Left renal pelvis (tissue), 4 donors: ENCODE data around the gene VAMP2. TPM values are rescaled to one million over a fixed set of nuclear protein-coding genes. Genes with fewer than 3 reads are reported as not detected.

ENCODE experiments used
- DNase-seq, 4 donors: peaks; one replicate each; pipeline ENCODE4 v3.0.0-alpha.2; 2013; ENCODE audit warnings: low read depth in 4 of 4, low spot score in 3 of 4
- polyA plus RNA-seq, 4 donors: library from polyadenylated mRNA; unstranded; fragments of 120-200 nt; gene quantifications; one replicate each; pipeline ENCODE4 v1.2.1, GENCODE V29; 2013; ENCODE audit not compliant: insufficient read length in 4 of 4

The VAMP2 gene
- polyA plus RNA-seq, 4 donors, result 108 to 140 (median 118) TPM

DNA sequence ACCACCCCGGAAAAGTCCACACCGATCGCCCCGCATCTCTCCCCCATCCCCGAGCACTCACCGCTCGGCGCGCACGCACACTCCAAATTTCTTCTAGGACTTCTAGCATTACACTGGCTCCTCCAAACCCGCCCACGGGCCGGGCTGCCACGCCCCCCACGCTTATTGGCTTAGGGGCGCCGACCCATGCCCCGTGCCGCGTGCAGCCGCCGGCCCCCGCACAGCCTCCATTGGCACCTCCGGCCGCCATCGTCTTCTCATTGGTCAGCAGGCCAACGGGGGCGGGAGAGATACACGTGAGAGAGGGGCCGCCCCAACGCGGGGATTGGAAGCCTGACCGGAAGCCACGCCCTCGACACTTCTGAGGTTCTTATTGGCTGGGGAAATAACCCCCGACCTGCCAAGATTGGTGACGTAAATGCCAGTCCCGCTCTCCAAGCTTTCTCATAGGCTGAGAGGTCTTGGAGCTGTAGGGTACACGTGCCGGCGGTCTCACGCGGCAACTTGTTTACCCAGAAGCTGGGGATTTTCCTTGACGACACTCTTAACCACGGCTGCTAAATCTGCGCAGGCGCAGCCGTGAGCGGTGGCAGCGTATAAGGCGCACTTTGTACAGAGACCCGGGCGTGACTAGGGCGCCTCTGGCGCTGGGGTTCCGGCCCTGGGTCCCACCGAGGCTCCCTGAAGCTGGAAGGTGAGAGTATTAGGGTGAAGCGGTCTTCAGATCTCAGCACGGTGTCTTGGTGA, 6.3 kb downstream of the VAMP2 start:
- peak; percentile 99 to 100 (median 100) for DNase-seq

DNA sequence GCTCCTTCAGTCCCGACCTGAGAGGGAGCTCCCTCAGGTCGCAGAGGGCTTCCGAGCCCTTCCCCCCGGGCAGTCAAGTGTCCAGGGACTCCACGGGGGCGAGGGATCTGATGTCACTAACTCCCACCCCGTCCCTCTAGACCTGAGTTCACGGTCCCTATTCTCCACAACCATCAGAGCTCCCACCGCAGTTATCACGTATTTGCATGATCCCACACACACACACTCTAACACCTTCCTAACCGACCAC, 6.8 kb downstream of the VAMP2 start:
- DNase-seq, result no peak

DNA sequence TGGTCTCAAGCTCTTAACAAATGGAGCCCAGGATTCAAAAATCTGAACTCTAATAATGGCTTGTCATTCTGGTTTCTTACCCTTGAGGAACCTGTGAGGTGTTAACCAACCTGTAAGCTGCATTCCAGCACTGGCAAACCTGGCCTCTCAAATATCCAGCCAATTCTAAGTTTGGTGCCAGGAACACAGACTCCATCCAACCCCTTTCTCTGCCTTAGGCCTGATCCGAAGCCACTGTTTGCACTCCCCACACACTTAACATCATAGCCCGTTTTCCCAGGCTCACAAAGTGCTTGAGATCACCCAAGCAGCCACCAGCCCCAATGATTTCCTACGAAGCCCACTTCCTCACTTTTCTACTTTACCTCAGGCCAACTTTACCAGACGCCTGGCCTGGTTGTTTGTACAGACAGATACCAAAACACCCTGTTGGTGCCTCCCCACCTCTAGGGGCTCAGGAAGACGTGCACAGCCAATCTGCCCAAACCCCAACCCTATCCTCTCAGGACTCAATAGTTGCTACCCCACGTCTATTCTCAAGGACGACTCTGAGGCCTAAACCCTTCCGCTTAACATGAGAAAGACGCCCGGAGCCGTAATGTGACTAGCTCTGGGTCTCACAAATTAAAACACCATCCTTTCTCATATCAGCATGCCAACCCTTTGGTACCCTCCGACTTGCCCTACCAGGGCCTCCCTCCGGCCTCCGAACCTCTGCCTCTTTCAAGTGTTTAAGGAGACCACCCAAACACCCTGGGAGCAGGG, 7.3 kb downstream of the VAMP2 start:
- no peak for DNase-seq

- DNase-seq, result no peak
These were observed 8.1 kb downstream of the VAMP2 start for GRCh38 chr17:8154608-8155155.

- peak; percentile 91 to 93 (median 92) for DNase-seq
These were observed 8.7 kb downstream of the VAMP2 start for GRCh38 chr17:8153957-8154607.

- no peak for DNase-seq
These were observed 9.2 kb downstream of the VAMP2 start for GRCh38 chr17:8153525-8153956.

DNA sequence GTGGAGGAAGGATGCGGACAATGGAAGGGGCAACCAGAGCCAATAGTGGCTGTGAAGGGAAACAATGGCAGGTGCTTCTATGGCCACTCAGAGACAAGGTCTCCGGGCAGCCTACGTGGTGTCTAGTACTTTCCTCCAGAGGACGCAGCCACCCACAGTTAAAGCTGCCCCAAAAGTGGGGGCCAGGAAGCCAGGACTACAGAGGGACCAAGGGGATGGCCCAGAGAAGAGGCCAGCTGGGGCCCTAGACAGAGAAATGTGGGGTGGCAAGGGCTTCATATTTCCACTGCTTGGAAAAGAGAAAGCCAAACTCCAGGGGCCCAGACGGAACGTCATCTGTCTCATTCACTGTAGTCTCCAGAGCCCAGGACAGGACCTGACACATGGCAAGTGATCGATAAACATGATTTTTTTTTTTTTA, 9.7 kb downstream of the VAMP2 start:
- DNase-seq, result no peak

DNA sequence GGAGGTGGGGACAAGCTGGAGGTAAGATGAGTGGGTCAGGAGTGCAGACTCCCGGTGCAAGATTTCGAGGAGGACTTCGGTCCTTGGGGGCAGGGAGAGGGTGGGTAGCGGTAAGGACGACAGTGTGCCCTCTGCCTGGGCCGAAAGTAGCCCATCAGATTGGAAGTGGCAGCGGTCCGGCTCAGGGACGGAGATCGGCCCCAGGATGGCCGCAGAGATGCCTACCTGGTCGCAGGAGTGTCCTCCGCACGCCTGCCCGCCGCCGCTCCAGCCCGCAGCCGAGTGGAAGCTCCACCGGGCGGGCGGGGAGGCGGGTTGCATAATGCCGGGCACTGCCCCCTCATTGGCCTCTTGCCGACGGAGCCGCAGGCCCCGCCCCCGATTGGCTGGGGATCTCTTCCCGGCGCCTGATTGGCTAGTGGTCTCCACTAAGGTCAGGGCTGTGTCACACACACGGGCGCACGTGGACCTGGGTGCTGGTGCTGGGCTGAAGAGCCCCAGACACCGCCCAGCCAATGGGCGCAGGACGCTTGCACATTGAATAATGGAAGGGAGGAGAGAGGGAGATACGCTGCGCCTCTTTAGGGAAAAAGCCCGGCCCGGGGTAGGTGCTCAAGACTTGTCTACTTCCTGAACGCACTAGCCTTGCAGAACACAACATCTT, 10.5 kb downstream of the VAMP2 start, which contains the start of gene PER1:
Gene PER1, minus strand, starts transcription at position 293 of the 664 bp plus-strand sequence. CDS start 1,698 bp downstream, outside the sequence.
- peak in 1 of 4 donors; percentile 81 for DNase-seq

GRCh38 chr17:8151641-8152111, 11.1 kb downstream of the VAMP2 start:
- no peak for DNase-seq

GRCh38 chr17:8151120-8151640, 11.6 kb downstream of the VAMP2 start:
- peak in 2 of 4 donors; percentile 82 to 86 for DNase-seq

- no peak for DNase-seq
These were observed 12.3 kb downstream of the VAMP2 start for GRCh38 chr17:8150194-8151119.

- DNase-seq, result no peak
These were observed 13.1 kb downstream of the VAMP2 start for GRCh38 chr17:8149419-8150193.

GRCh38 chr17:8148560-8148959, 14.2 kb downstream of the VAMP2 start:
- no peak for DNase-seq

GRCh38 chr17:8147805-8148404, 14.8 kb downstream of the VAMP2 start:
- no peak for DNase-seq

DNA sequence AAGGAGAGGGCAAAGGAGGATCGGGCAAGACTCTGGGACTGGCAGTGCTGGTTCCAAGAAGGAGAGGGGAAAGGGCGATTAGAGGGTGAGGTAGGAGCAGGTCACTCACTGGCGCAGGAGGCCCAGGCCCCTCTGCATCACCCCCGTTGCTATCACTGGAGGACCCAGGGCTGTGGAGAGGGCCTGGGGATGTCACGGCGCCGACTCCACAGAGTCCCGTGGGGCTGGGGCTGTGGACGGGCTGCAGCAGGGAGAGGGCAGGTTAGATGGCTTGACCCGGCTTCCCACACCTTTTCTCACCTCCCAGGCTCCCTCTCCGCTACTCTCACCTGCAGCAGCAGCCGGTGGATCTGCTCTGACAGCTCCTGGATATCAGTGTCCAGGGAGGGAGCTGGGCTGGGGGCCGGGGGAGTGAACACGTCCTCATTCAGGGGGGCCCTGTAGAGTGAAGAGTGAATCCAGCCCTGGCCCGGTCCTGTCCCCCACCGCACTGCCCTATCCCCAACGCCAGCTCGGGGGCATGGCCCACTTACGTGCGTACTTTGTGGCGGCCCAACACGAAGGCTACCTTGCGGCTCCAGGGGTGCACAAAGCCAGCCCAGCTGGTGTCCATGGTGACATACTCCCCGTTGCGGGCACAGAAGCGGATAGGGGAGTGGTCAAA, 15.5 kb downstream of the VAMP2 start:
- no peak for DNase-seq

GRCh38 chr17:8146381-8147140, 16.2 kb downstream of the VAMP2 start:
- no peak for DNase-seq

DNA sequence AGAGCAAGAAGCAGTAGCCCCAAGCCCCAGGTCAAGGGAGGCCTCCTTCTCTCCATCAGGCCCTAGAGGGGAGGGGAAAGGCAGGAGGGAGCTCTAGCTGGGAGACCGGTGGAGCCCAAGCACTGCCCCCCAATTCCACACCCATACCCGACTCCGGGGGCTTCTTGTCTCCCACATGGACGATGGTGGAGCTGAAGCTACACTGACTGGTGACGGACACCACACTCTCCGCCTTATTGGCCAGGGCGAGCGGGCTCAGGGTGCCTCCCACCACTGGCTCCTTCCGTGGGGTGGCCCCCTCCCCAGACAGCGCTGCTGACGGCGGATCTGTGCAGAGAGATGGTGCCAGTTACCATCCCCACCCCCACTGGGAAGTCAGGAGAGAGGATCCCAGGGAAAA, 16.9 kb downstream of the VAMP2 start:
- no peak for DNase-seq
